Neural progenitor cell (in vitro differentiated cells): ENCODE results near the gene C1QC.

Experiments used
- CTCF ChIP-seq: fragments of 200-600 bp; sonication (generic); IDR thresholded peaks from 2 replicates; pipeline ENCODE4 v1.5.1; 2017; ENCODE audit warnings: antibody characterized with exemption, mild to moderate bottlenecking
- EZH2 ChIP-seq: fragments of 200-600 bp; sonication (generic); IDR thresholded peaks from 2 replicates; pipeline ENCODE4 v1.6.1; 2017; ENCODE audit warnings: antibody characterized with exemption, mild to moderate bottlenecking, moderate library complexity
- EZH2phosphoT487 ChIP-seq: fragments of 200-600 bp; sonication (generic); IDR thresholded peaks from 2 replicates; pipeline ENCODE4 v1.6.1; 2017; ENCODE audit warnings: antibody characterized with exemption

- no peak for TF ChIP-seq CTCF
- no peak for TF ChIP-seq EZH2phosphoT487
- TF ChIP-seq EZH2 = no peak
Measured at GRCh38 chr1:22666412-22666811, 23.0 kb downstream of the C1QC start.
